Kidney (tissue), 14 donors: ENCODE measurements around the gene SCAMP1. TPM values are rescaled to one million over a fixed set of nuclear protein-coding genes. Genes with fewer than 3 reads are reported as not detected.

Experiments used
- DNase-seq, 5 donors: peaks; one replicate each; pipeline ENCODE4 v3.0.0-alpha.2; 2013 to 2020
- FAIRE-seq: peaks from 2 replicates; lab custom pipeline; 2012; peaks lifted over from hg19 to GRCh38; lab: Jason Lieb, UNC
- H3K27ac ChIP-seq, 2 donors: one replicate each; pipeline ENCODE4 v1.7.0; 2013; ENCODE audit warnings: low read depth in 2 of 2, low read length in 2 of 2, inconsistent platforms in 1 of 2
- H3K27me3 ChIP-seq: one replicate; pipeline ENCODE4 v1.7.1; 2013; ENCODE audit warnings: low read length, inconsistent platforms; ENCODE audit not compliant: control insufficient read depth, insufficient read depth
- H3K36me3 ChIP-seq, 3 donors: one replicate each; pipeline versions ENCODE4 v1.7.0 to v1.7.1; 2013; ENCODE audit warnings: low read length in 3 of 3, control low read depth in 1 of 3, inconsistent platforms in 1 of 3; ENCODE audit not compliant: insufficient read depth in 3 of 3, control insufficient read depth in 2 of 3
- H3K4me1 ChIP-seq, 3 donors: one replicate each; pipeline versions ENCODE4 v1.7.0 to v1.7.1; 2013; ENCODE audit warnings: low read length in 3 of 3, inconsistent platforms in 1 of 3, low read depth in 1 of 3; ENCODE audit not compliant: control insufficient read depth in 2 of 3, insufficient read depth in 2 of 3
- H3K4me3 ChIP-seq, 3 donors: one replicate each; pipeline versions ENCODE4 v1.7.0 to v1.8.1; 2013; ENCODE audit warnings: low read length in 3 of 3, control low read depth in 1 of 3, inconsistent platforms in 1 of 3
- H3K9ac ChIP-seq, 3 donors: one replicate each; pipeline versions ENCODE4 v1.7.0 to v1.7.1; 2013; ENCODE audit warnings: low read length in 3 of 3, control low read depth in 1 of 3, inconsistent platforms in 1 of 3
- H3K9me3 ChIP-seq, 3 donors: one replicate each; pipeline versions ENCODE4 v1.7.0 to v1.7.1; 2013; ENCODE audit warnings: low read length in 3 of 3, control low read depth in 1 of 3, inconsistent platforms in 1 of 3; ENCODE audit not compliant: control insufficient read depth in 2 of 3, insufficient read depth in 1 of 3
- intact Hi-C: fragments of 100-400 bp; cut with DNase I; formaldehyde crosslinking; loops from one replicate; pipeline ENCODE4 v1.11.1; 2022
- polyA plus RNA-seq: library from polyadenylated mRNA; stranded (reverse); fragments of 350-450 nt; fragmentation: Illumina TruSeq; extraction: RNeasy Lipid Tissue Mini Kit (QIAGEN cat#74804); gene quantifications from one replicate; pipeline ENCODE4 v1.2.3, GENCODE V29; 2014; ENCODE audit warnings: low read depth, low replicate concordance; ENCODE audit not compliant: insufficient read depth
- total RNA-seq: library from RNA; stranded (reverse); fragmentation: NEBNext Ultra II Directional; extraction: Animal tissue kit (Norgen Biotek cat#: 25700); gene quantifications from one replicate; pipeline ENCODE4 v1.2.1, GENCODE V29; 2021
- TF ChIP-seq, protein P1 (sequence below): IDR thresholded peaks from 3 replicates; pipeline ENCODE4 v1.5.1; 2012; ENCODE audit warnings: mild to moderate bottlenecking, moderate library complexity, borderline replicate concordance; ENCODE audit not compliant: insufficient read depth; ENCODE audit errors: extremely low read depth
- donor health status: control.
- donor health status: control.
- donor health status: control.
- donor health status: control.
- donor health status: control.
- donor health status: DM: yes; HTN: yes; CAD: no.
- donor health status: Normal renal cell carcinoma (clear cell type).

Gene SCAMP1
- total and polyA plus RNA-seq, 2 donors from 2014 or later, result 13.1 to 42.1 TPM

DNA sequence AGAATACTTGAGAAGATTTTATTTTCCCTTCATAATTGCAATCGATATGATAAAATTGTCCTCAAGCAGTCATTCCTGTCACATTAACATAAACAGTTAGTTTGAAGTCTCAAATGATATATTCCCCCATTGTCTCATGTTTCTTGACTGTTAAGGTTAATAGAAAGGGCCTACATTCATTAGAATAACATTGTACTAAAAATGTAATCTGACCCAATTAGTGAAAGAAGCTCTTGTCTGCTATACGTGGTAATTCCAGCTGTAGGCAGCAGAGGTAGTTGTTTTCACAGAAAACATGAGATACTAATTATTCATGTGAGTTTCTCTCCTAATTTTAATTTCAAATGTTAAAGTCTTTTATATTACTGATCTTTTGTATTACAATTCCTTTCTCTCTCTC is 40.0 kb upstream of the SCAMP1 start:
- H3K27ac ChIP-seq, result no peak overlapping the region
- intact Hi-C loops, result no loop called here
- FAIRE-seq, result peak; percentile 87
- no peaks in the 10 kb centered on the region for H3K27me3 ChIP-seq
- H3K4me3 ChIP-seq, result no peak overlapping the region
- TF ChIP-seq, protein P1, sequence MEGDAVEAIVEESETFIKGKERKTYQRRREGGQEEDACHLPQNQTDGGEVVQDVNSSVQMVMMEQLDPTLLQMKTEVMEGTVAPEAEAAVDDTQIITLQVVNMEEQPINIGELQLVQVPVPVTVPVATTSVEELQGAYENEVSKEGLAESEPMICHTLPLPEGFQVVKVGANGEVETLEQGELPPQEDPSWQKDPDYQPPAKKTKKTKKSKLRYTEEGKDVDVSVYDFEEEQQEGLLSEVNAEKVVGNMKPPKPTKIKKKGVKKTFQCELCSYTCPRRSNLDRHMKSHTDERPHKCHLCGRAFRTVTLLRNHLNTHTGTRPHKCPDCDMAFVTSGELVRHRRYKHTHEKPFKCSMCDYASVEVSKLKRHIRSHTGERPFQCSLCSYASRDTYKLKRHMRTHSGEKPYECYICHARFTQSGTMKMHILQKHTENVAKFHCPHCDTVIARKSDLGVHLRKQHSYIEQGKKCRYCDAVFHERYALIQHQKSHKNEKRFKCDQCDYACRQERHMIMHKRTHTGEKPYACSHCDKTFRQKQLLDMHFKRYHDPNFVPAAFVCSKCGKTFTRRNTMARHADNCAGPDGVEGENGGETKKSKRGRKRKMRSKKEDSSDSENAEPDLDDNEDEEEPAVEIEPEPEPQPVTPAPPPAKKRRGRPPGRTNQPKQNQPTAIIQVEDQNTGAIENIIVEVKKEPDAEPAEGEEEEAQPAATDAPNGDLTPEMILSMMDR, result peak; percentile 53
- H3K4me1 ChIP-seq, result no peaks in the 10 kb centered on the region
- H3K9ac ChIP-seq, result no peak overlapping the region
- peak in 2 of 5 donors; percentile 29 to 56 for DNase-seq
- H3K9me3 ChIP-seq, result no peaks in the 10 kb centered on the region
- no peaks in the 10 kb centered on the region for H3K36me3 ChIP-seq

DNA sequence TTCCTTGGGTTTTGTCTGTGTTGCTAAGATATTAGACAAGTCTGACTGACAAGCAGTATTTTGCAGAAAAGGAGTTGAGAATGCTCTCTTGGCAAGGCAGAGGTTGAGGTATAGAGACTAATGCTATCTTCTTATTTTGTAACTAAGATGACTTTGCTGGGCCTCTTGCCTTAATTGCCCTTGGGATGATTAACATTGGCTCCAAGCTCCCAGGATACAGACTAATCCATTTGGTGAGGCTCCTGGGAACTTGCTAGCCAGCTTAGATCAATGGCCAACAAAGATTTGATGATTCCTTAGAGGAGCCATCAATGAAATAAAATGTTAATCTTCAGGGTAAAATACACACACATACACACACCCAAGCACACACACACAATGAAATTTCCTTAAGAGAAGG is 37.2 kb upstream of the SCAMP1 start:
- Histone ChIP-seq H3K4me1 (no peaks in the 10 kb centered on the region), H3K9ac (no peak overlapping the region), H3K9me3 (no peaks in the 10 kb centered on the region), H3K36me3 (no peaks in the 10 kb centered on the region), H3K27me3 (no peaks in the 10 kb centered on the region), H3K4me3 (no peak overlapping the region), H3K27ac (no peak overlapping the region)
- intact Hi-C loops, result no loop called here
- TF ChIP-seq, protein P1, result no peak
- no peak for FAIRE-seq
- DNase-seq, result no peak

DNA sequence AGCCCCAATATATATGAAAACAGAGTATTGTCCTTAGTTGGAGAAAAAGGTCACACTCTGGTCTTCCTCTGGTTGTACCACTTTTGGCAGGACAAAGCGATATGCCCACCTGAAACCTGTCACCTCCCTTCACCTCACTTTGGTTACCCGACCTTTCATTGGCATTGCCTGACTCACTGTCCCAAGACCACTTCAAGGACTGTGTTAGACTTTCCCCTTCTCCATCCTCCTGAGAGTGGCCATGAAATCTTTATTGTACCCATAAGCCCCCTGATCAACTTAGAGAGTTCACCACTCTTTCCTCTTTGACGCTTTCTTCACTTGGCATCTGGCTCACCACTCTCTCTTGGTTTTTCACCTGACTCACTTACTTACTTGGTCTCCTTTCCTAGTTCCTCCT is 33.5 kb upstream of the SCAMP1 start:
- FAIRE-seq (no peak), DNase-seq (no peak)
- H3K4me3 ChIP-seq, result no peak overlapping the region
- no peak overlapping the region for H3K27ac ChIP-seq
- intact Hi-C loops, result no loop called here
- H3K9ac ChIP-seq, result no peak overlapping the region
- no peaks in the 10 kb centered on the region for H3K9me3 ChIP-seq
- no peaks in the 10 kb centered on the region for H3K27me3 ChIP-seq
- H3K4me1 ChIP-seq, result no peaks in the 10 kb centered on the region
- H3K36me3 ChIP-seq, result no peaks in the 10 kb centered on the region
- TF ChIP-seq, protein P1, result no peak
